Measurements from ENCODE around the gene RDH8.

Gene RDH8

DNA sequence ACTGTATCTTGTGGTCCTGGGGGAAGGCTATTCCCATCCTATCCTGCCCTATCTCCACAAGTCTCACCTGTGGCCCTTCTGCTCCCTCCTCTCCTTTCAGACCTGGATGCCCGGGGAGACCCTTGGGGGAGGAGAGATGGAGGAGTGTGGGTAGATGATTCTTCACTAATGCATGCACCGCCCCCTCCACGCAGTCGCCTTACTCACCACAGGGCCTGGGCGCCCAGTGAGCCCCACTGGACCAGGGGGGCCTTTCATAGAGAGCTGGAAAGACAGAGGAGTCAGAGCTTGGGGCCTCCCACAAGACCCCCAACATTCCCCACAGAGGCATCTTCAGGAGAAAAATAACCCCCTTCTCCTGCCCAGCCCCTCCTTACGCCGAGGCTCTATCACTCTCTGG is 17.3 kb upstream of the RDH8 start:
- Histone ChIP-seq H3K4me1 (ENCODE audit: control insufficient read depth, insufficient read depth, low read length) (no peaks in the 10 kb centered on the region), H3K4me3 (ENCODE audit: low read depth, low read length) (no peak overlapping the region), H3K9me3 (ENCODE audit: control insufficient read depth, insufficient read depth, low read depth, low read length) (no peaks in the 10 kb centered on the region), H3K36me3 (ENCODE audit: control insufficient read depth in 2 of 2, insufficient read depth in 1 of 2, low read length in 2 of 2) (no peaks in the 10 kb centered on the region), H3K27ac (ENCODE audit: extremely low read depth, low read depth, low read length) (no peak overlapping the region)
- CTCF ChIA-PET: no interaction called here
- POLR2A ChIA-PET: no interaction called here
- TF ChIP-seq, protein P1, sequence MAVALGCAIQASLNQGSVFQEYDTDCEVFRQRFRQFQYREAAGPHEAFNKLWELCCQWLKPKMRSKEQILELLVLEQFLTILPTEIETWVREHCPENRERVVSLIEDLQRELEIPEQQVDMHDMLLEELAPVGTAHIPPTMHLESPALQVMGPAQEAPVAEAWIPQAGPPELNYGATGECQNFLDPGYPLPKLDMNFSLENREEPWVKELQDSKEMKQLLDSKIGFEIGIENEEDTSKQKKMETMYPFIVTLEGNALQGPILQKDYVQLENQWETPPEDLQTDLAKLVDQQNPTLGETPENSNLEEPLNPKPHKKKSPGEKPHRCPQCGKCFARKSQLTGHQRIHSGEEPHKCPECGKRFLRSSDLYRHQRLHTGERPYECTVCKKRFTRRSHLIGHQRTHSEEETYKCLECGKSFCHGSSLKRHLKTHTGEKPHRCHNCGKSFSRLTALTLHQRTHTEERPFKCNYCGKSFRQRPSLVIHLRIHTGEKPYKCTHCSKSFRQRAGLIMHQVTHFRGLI (tag by site-specific recombination; IDR thresholded peaks at IDR 0.05): no peak
- TF ChIP-seq EGR2 (tag by site-specific recombination; IDR thresholded peaks at IDR 0.05; ENCODE audit: low read depth): peak; percentile 76
- no peak for TF ChIP-seq ZNF654 (tag by site-specific recombination; IDR thresholded peaks at IDR 0.05; ENCODE audit: low read depth)
- TF ChIP-seq, protein P2, sequence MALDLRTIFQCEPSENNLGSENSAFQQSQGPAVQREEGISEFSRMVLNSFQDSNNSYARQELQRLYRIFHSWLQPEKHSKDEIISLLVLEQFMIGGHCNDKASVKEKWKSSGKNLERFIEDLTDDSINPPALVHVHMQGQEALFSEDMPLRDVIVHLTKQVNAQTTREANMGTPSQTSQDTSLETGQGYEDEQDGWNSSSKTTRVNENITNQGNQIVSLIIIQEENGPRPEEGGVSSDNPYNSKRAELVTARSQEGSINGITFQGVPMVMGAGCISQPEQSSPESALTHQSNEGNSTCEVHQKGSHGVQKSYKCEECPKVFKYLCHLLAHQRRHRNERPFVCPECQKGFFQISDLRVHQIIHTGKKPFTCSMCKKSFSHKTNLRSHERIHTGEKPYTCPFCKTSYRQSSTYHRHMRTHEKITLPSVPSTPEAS (tag by site-specific recombination; IDR thresholded peaks at IDR 0.05): no peak
- TF ChIP-seq, protein P3, sequence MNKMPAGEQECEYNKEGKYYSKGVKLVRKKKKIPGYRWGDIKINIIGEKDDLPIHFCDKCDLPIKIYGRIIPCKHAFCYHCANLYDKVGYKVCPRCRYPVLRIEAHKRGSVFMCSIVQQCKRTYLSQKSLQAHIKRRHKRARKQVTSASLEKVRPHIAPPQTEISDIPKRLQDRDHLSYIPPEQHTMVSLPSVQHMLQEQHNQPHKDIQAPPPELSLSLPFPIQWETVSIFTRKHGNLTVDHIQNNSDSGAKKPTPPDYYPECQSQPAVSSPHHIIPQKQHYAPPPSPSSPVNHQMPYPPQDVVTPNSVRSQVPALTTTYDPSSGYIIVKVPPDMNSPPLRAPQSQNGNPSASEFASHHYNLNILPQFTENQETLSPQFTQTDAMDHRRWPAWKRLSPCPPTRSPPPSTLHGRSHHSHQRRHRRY (tag by site-specific recombination; IDR thresholded peaks at IDR 0.05): no peak
- TF ChIP-seq ZNF600 (tag by site-specific recombination; IDR thresholded peaks at IDR 0.05): no peak
- TF ChIP-seq SP3 (tag by site-specific recombination; IDR thresholded peaks at IDR 0.05): no peak
- TF ChIP-seq ZNF777 (tag by site-specific recombination; IDR thresholded peaks at IDR 0.05; ENCODE audit: borderline replicate concordance): no peak
- TF ChIP-seq ZNF623 (tag by site-specific recombination; IDR thresholded peaks at IDR 0.05): no peak
- TF ChIP-seq ZBTB7A (tag by site-specific recombination; IDR thresholded peaks at IDR 0.05; ENCODE audit: low read depth): no peak
- peak; percentile 79 for TF ChIP-seq ZFHX2 (tag by site-specific recombination; conservative IDR thresholded peaks at IDR 0.05)
- no peak for TF ChIP-seq ZNF707 (tag by site-specific recombination; IDR thresholded peaks at IDR 0.05)
- TF ChIP-seq, protein P4, sequence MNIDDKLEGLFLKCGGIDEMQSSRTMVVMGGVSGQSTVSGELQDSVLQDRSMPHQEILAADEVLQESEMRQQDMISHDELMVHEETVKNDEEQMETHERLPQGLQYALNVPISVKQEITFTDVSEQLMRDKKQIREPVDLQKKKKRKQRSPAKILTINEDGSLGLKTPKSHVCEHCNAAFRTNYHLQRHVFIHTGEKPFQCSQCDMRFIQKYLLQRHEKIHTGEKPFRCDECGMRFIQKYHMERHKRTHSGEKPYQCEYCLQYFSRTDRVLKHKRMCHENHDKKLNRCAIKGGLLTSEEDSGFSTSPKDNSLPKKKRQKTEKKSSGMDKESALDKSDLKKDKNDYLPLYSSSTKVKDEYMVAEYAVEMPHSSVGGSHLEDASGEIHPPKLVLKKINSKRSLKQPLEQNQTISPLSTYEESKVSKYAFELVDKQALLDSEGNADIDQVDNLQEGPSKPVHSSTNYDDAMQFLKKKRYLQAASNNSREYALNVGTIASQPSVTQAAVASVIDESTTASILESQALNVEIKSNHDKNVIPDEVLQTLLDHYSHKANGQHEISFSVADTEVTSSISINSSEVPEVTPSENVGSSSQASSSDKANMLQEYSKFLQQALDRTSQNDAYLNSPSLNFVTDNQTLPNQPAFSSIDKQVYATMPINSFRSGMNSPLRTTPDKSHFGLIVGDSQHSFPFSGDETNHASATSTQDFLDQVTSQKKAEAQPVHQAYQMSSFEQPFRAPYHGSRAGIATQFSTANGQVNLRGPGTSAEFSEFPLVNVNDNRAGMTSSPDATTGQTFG (tag by site-specific recombination; IDR thresholded peaks at IDR 0.05; ENCODE audit: borderline replicate concordance): no peak
- TF ChIP-seq KLF1 (tag by site-specific recombination; IDR thresholded peaks at IDR 0.05): no peak

DNA sequence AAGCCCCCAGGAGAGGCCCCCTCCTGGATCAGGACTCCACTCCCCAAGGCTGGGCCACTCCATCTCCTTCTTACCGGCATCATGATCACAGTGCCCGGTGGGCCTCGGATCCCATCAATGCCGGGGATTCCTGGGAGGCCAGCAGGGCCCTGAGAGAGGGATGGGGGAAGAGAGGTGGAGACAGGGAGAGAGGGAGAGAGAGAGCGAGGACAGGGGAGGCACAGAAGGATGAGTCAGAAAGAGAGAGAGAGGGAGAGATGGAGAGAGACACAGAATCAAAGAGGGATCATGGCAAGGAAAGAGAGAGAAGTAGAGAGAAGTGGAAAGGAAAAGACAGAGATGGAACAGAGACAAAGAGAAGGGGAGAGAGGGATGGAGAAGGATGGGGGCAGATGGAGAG is 16.7 kb upstream of the RDH8 start:
- Histone ChIP-seq H3K36me3 (ENCODE audit: control insufficient read depth in 2 of 2, insufficient read depth in 1 of 2, low read length in 2 of 2) (no peaks in the 10 kb centered on the region), H3K4me3 (ENCODE audit: low read depth, low read length) (no peak overlapping the region), H3K9me3 (ENCODE audit: control insufficient read depth, insufficient read depth, low read depth, low read length) (no peaks in the 10 kb centered on the region), H3K27ac (ENCODE audit: extremely low read depth, low read depth, low read length) (no peak overlapping the region), H3K4me1 (ENCODE audit: control insufficient read depth, insufficient read depth, low read length) (no peaks in the 10 kb centered on the region)
- CTCF ChIA-PET: no interaction called here
- TF ChIP-seq, protein P5, sequence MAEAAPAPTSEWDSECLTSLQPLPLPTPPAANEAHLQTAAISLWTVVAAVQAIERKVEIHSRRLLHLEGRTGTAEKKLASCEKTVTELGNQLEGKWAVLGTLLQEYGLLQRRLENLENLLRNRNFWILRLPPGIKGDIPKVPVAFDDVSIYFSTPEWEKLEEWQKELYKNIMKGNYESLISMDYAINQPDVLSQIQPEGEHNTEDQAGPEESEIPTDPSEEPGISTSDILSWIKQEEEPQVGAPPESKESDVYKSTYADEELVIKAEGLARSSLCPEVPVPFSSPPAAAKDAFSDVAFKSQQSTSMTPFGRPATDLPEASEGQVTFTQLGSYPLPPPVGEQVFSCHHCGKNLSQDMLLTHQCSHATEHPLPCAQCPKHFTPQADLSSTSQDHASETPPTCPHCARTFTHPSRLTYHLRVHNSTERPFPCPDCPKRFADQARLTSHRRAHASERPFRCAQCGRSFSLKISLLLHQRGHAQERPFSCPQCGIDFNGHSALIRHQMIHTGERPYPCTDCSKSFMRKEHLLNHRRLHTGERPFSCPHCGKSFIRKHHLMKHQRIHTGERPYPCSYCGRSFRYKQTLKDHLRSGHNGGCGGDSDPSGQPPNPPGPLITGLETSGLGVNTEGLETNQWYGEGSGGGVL (tag by site-specific recombination; IDR thresholded peaks at IDR 0.05): no peak
- TF ChIP-seq ZNF114 (tag by site-specific recombination; IDR thresholded peaks at IDR 0.05) (no peak), ZNF776 (tag by site-specific recombination; IDR thresholded peaks at IDR 0.05; ENCODE audit: borderline replicate concordance) (0 out of 2 replicates have a peak, but pooled peaks have one; percentile 37), SCRT1 (tag by site-specific recombination; IDR thresholded peaks at IDR 0.05; ENCODE audit: borderline replicate concordance) (no peak), ZNF121 (tag by site-specific recombination; IDR thresholded peaks at IDR 0.05) (no peak), ZNF366 (tag by site-specific recombination; conservative IDR thresholded peaks at IDR 0.05) (peak; percentile 86), SP7 (tag by site-specific recombination; IDR thresholded peaks at IDR 0.05) (no peak), PRDM1 (tag by site-specific recombination; IDR thresholded peaks at IDR 0.05) (0 out of 2 replicates have a peak, but pooled peaks have one; percentile 27), ZNF140 (tag by site-specific recombination; IDR thresholded peaks at IDR 0.05) (no peak)
- POLR2A ChIA-PET: no interaction called here
